Measurements from ENCODE around the gene PCAT6.
A peak's percentile ranks its signal among the peaks of the same experiment; 100 is the strongest.

PCAT6 gene

DNA sequence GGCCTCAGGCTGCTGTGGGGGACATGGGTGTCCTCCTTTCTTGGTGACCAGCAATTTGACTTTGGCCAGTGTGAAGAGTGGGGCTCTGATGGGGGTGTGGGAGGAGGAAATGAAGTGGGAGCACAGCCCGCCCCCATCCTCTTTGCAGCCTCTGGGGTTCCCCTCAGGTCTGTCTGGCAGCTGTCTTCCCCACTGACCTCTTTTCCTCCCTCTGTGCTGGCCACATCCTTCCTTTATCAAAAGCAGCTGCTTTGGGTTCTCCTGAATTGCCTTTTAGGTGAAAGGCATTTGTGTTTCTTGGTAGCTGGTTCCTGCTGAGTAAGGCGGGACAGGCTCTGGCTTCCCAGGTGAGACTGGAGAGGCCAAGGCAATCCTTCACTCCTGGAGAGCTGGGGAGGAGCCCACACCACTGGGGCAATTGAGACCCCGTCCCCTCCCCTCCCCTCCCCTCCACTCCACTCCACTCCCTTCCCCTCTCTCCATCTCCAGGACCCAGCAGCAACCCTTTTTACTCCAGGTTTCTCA, 24.9 kb downstream of the PCAT6 start:
- FAIRE-seq (no peak), DNase-seq (ENCODE audit: insufficient read length) (no peak)
- TF ChIP-seq POLR2A (IDR thresholded peaks at IDR 0.05; ENCODE audit: low read depth, low read length) (no peak), TAF1 (IDR thresholded peaks at IDR 0.05; ENCODE audit: borderline replicate concordance, low read depth, low read length) (no peak), POLR2AphosphoS5 (IDR thresholded peaks at IDR 0.05; ENCODE audit: low read depth, low read length) (no peak)

- FAIRE-seq (peak; percentile 30), DNase-seq (ENCODE audit: insufficient read length) (no peak)
- TF ChIP-seq TAF1 (IDR thresholded peaks at IDR 0.05; ENCODE audit: borderline replicate concordance, low read depth, low read length): no peak
- TF ChIP-seq POLR2AphosphoS5 (IDR thresholded peaks at IDR 0.05; ENCODE audit: low read depth, low read length): no peak
- TF ChIP-seq POLR2A (IDR thresholded peaks at IDR 0.05; ENCODE audit: low read depth, low read length): no peak
Observed at GRCh38 chr1:202836623-202837403, 26.1 kb downstream of the PCAT6 start.

DNA sequence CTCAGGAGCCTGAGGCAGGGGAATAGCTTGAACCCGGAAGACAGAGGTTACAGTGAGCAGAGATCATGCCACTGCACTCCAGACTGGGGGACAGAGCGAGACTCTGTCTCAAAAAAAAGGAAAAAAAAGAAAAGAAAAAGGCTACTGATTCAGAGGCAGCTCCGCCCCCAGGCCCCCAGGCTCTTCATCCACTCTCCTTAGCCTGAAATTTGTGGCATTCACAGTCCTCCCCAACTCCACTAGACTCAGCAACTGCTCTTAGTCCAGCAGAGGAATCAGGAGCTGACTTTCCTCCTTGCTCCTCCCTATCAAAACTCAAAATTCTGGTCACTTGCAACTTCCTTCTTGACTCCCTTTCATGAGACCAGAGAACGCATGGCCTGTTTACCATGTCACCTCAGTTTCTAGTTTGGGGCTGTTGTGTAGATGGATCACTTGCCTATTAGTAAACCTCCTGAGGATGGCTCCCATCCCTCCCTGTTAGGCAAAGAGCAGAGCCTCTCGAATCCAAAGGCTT, 27.1 kb downstream of the PCAT6 start:
- DNase-seq (ENCODE audit: insufficient read length): no peak
- FAIRE-seq: no peak
- TF ChIP-seq POLR2AphosphoS5 (IDR thresholded peaks at IDR 0.05; ENCODE audit: low read depth, low read length): no peak
- TF ChIP-seq POLR2A (IDR thresholded peaks at IDR 0.05; ENCODE audit: low read depth, low read length): no peak
- no peak for TF ChIP-seq TAF1 (IDR thresholded peaks at IDR 0.05; ENCODE audit: borderline replicate concordance, low read depth, low read length)

DNA sequence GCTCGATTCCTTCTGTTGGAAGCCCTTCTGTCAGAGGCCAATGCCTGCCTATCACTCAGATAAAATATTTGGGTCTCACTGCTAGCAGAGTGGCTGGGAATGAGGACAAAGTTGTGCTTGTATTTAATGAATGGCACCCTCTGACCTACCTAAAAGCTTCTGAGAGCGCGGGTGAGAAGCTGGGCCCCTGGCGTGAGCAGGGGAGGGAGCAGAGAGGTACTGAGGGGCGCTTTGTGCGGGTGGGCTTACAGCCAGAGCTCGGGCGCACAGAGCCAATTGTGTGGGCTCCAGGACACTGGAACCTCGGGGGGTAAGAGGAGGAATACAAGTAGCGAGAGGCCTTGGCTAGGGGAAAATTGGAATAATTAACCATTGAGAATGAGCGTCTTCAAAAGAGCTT, 32.3 kb downstream of the PCAT6 start:
- DNase-seq (ENCODE audit: insufficient read length) (no peak), FAIRE-seq (no peak)
- TF ChIP-seq TAF1 (IDR thresholded peaks at IDR 0.05; ENCODE audit: borderline replicate concordance, low read depth, low read length) (no peak), POLR2AphosphoS5 (IDR thresholded peaks at IDR 0.05; ENCODE audit: low read depth, low read length) (no peak), POLR2A (IDR thresholded peaks at IDR 0.05; ENCODE audit: low read depth, low read length) (no peak)

GRCh38 chr1:202844259-202844658, 33.5 kb downstream of the PCAT6 start:
- DNase-seq (ENCODE audit: insufficient read length) (no peak), FAIRE-seq (no peak)
- TF ChIP-seq POLR2A (IDR thresholded peaks at IDR 0.05; ENCODE audit: low read depth, low read length): no peak
- no peak for TF ChIP-seq POLR2AphosphoS5 (IDR thresholded peaks at IDR 0.05; ENCODE audit: low read depth, low read length)
- no peak for TF ChIP-seq TAF1 (IDR thresholded peaks at IDR 0.05; ENCODE audit: borderline replicate concordance, low read depth, low read length)

DNA sequence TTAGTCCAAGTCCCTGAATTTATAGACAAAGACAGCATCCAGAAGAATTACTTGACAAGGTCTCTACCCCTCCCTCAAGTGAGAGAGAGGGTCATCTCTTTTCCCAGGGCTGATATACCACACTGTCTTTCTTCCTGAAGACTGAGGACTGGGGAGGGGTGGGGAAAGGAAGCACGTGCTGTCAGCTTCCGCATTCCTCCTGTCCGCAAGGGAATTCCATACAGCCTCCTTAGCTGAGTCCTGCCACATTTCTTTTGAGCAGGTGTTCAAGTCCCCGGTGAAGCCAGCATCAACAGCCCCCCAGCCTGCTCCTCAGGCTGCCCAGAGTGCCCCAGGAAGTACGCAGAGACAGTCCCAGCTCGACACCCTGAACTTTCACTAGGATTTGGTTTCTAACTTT, 34.2 kb downstream of the PCAT6 start:
- TF ChIP-seq POLR2A (IDR thresholded peaks at IDR 0.05; ENCODE audit: low read depth, low read length): no peak
- TF ChIP-seq TAF1 (IDR thresholded peaks at IDR 0.05; ENCODE audit: borderline replicate concordance, low read depth, low read length): no peak
- TF ChIP-seq POLR2AphosphoS5 (IDR thresholded peaks at IDR 0.05; ENCODE audit: low read depth, low read length): no peak
- FAIRE-seq (no peak), DNase-seq (ENCODE audit: insufficient read length) (no peak)

DNA sequence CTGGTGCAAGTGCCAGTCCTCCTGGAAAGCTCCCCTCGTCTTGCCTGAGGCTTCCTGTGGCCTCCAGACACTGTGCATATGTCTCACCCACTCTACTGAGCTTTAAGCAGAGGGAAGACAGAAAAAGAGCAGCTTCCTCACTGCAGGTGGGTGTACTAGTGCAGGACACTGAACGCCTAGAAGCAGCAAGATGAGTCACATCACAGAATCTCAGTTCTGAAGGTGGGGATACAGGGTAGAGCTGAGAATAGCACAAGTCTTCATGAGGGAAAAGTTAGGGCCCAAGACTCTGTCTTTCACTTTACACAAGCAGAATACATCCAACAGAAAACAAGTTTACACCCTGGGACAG, 37.4 kb downstream of the PCAT6 start:
- TF ChIP-seq POLR2A (IDR thresholded peaks at IDR 0.05; ENCODE audit: low read depth, low read length) (no peak), POLR2AphosphoS5 (IDR thresholded peaks at IDR 0.05; ENCODE audit: low read depth, low read length) (no peak), TAF1 (IDR thresholded peaks at IDR 0.05; ENCODE audit: borderline replicate concordance, low read depth, low read length) (no peak)
- FAIRE-seq (peak; percentile 33), DNase-seq (ENCODE audit: insufficient read length) (peak; percentile 42)

DNA sequence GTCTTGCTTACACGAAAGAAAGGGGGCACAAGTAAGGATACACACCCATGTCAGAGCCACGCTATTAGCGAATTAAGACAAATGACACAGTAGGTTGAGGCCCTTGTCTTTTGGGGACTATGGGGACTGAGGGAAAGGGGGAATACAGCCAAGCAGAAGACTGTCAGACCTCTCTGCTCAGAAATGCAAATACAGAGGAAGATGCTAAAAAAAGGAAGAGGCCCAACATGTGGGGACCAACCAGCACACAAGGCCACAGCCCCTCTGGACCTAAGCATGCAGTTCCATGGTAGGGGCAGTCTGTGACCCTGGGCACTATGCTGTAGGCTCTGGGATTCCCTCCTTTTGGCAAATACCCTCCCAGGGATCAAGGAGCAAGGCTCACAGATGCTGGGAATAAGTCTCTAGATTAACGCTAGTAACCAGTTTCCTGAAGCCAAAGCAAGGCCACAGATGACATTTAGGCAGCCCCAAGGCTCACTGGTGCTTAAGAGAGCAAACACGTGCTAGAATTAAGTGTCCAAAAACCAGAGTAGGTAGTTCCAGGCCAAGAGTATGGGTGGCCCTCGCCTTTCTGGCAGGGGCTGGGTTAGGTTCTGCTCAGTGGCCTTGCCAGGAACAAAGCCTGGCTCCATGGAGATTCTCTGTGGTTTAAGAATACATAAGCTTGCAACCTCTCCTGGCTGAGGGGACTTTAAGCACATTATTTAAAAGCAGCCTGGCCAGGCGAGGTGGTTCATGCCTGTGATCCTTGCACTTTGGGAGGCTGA, 40.0 kb downstream of the PCAT6 start:
- FAIRE-seq: peak; percentile 33
- DNase-seq (ENCODE audit: insufficient read length): no peak
- TF ChIP-seq TAF1 (IDR thresholded peaks at IDR 0.05; ENCODE audit: borderline replicate concordance, low read depth, low read length): no peak
- no peak for TF ChIP-seq POLR2A (IDR thresholded peaks at IDR 0.05; ENCODE audit: low read depth, low read length)
- TF ChIP-seq POLR2AphosphoS5 (IDR thresholded peaks at IDR 0.05; ENCODE audit: low read depth, low read length): no peak

DNA sequence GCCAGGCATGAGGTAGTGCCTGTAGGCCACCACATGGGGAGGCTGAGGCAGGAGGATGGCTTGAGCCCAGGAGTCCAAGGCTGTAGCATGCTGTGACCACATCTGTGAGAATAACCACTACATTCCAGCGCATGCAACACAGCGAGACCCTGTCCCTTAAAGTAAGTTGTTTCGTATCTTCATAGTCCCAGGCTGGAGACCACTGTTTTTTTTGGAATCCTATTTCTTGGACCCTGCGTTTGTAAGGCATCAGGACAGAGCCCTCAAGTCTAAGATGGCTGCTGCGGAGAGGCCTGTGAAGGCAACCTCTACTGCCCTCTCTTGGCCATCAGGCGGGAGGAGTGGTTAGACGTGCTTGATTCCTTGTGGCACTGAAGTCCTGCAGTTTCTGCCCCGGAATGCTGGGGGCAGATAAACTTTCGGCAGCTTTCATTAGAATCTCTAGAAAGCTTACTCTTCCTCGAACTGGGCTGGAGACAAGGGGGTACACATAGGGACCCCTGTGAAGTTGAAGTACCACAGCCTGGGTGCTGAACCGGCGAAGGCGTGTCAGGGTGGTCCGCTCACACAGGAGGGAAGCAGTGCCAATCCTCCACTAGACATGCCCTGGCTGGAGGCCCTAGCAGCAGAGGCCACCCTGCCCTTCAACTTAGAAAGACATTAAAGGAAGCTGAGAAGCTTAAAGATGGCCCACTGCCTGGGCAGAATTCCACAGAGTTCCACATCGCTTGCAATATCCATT, 41.6 kb downstream of the PCAT6 start:
- TF ChIP-seq POLR2A (IDR thresholded peaks at IDR 0.05; ENCODE audit: low read depth, low read length) (no peak), TAF1 (IDR thresholded peaks at IDR 0.05; ENCODE audit: borderline replicate concordance, low read depth, low read length) (no peak), POLR2AphosphoS5 (IDR thresholded peaks at IDR 0.05; ENCODE audit: low read depth, low read length) (no peak)
- DNase-seq (ENCODE audit: insufficient read length): peak; percentile 38
- no peak for FAIRE-seq

GRCh38 chr1:202854787-202855186, 44.0 kb downstream of the PCAT6 start:
- TF ChIP-seq POLR2A (IDR thresholded peaks at IDR 0.05; ENCODE audit: low read depth, low read length) (no peak), TAF1 (IDR thresholded peaks at IDR 0.05; ENCODE audit: borderline replicate concordance, low read depth, low read length) (no peak), POLR2AphosphoS5 (IDR thresholded peaks at IDR 0.05; ENCODE audit: low read depth, low read length) (no peak)
- no peak for FAIRE-seq
- no peak for DNase-seq (ENCODE audit: insufficient read length)

DNA sequence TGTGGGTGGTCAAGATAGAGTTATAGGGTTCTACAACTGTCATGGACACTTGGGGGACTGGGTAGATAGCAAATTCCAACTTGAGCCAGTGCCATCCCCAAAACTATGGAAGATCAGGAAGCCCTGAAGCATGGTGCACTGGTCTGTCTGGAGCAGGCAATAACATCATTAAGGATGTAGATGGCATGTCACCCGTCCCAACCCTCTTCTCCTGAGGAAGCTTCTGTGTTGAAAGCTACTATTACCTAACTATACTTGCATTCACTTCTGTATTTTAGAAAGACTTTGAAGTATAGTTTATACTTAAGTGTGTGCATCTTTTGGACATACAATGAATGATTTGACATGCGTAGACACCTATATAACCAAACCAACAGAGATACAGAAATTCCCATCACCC, 45.3 kb downstream of the PCAT6 start:
- no peak for DNase-seq (ENCODE audit: insufficient read length)
- TF ChIP-seq TAF1 (IDR thresholded peaks at IDR 0.05; ENCODE audit: borderline replicate concordance, low read depth, low read length) (no peak), POLR2A (IDR thresholded peaks at IDR 0.05; ENCODE audit: low read depth, low read length) (no peak), POLR2AphosphoS5 (IDR thresholded peaks at IDR 0.05; ENCODE audit: low read depth, low read length) (no peak)
- FAIRE-seq: no peak

Data from GM12892 (cell line).